ENCODE data around the gene TRMT2A.

DNA sequence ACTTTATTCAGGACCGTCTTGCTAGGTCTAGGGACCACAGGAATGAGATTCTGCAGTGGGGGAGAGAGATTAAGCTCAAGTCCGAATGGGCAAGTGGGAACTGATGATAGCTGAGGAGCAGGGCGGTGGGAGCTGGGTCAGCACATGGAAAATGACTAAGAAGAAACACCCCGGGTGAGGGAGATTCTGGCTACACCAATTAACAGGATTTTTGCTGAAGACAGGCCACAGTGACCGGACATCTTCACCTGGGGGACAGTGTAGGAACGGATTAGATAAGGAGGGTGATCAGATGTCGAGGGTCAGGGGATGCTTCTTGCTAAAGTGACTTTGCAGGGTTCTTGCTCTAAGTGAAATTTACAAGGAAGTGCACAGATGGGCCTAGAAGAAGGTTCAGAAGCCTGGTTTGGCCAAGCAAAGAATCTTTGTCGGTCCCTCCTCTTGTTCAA is 45.5 kb downstream of the TRMT2A start:
- TF ChIP-seq, protein P1, sequence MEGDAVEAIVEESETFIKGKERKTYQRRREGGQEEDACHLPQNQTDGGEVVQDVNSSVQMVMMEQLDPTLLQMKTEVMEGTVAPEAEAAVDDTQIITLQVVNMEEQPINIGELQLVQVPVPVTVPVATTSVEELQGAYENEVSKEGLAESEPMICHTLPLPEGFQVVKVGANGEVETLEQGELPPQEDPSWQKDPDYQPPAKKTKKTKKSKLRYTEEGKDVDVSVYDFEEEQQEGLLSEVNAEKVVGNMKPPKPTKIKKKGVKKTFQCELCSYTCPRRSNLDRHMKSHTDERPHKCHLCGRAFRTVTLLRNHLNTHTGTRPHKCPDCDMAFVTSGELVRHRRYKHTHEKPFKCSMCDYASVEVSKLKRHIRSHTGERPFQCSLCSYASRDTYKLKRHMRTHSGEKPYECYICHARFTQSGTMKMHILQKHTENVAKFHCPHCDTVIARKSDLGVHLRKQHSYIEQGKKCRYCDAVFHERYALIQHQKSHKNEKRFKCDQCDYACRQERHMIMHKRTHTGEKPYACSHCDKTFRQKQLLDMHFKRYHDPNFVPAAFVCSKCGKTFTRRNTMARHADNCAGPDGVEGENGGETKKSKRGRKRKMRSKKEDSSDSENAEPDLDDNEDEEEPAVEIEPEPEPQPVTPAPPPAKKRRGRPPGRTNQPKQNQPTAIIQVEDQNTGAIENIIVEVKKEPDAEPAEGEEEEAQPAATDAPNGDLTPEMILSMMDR (IDR thresholded peaks at IDR 0.05), result no peak
- TF ChIP-seq EZH2 (IDR thresholded peaks at IDR 0.05) (no peak), EZH2phosphoT487 (IDR thresholded peaks at IDR 0.05) (no peak)
